ENCODE results near the gene FXYD6.

The FXYD6 gene

DNA sequence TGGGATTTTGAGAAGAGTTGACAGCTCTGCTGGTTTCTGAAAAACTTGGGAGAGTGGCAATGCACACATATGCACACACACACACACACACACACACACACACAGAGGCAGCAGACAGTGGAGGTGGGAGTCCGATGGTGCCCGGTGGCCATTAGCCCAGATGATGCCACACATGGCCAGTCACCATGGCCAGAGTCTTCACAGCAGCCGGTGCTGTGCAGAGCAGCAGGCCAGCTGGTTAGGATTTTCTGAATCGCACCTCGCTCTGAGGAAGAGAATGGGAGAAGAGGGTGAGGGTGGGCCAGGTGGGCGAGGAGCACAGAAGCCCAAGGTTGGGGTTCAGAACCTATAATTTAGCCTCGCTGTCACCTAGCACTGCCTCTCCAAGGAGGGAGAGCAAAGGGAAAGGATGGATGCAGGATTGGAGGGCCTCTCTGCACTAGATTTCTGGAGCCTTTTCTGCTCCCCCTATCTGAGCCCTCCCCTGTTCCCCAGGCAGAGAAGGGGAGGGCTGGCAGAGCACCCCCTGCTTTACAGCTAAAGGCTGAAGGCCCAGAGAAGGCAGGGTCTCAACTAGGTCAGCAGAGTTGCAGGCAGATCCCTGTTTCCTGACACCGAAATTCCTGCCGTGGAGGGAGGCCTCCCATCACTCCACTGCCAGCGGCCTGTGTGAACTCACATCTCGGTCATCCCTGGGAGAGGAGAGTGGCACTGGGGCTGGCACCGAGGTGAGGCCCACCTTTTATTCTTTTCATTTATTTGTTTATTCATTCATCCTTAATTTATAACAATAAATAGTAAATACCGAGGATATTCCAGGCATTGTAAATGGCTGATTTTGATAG lies 25.8 kb upstream of the FXYD6 start:
- TF ChIP-seq, protein P1, sequence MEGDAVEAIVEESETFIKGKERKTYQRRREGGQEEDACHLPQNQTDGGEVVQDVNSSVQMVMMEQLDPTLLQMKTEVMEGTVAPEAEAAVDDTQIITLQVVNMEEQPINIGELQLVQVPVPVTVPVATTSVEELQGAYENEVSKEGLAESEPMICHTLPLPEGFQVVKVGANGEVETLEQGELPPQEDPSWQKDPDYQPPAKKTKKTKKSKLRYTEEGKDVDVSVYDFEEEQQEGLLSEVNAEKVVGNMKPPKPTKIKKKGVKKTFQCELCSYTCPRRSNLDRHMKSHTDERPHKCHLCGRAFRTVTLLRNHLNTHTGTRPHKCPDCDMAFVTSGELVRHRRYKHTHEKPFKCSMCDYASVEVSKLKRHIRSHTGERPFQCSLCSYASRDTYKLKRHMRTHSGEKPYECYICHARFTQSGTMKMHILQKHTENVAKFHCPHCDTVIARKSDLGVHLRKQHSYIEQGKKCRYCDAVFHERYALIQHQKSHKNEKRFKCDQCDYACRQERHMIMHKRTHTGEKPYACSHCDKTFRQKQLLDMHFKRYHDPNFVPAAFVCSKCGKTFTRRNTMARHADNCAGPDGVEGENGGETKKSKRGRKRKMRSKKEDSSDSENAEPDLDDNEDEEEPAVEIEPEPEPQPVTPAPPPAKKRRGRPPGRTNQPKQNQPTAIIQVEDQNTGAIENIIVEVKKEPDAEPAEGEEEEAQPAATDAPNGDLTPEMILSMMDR (IDR thresholded peaks at IDR 0.05) = no peak

DNA sequence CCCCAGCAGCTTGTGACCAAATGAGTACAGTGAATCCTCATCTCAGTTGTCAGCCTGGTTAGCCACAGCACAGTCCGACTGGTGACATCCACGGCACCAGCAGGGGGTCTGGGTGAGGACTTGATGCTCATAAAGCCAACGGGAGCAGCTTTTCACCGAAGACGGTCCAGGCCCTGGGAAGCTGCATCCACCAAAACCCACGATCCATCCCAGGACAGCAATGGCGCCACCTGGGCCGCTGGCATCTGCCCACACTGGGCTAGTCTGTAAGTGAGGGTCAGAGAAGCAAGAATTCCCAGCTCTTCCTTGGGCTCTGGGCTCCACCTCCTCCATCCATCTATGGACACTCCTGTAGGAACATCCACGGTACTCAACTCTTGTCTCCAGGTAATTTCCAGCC lies 25.1 kb upstream of the FXYD6 start:
- TF ChIP-seq, protein P1 (IDR thresholded peaks at IDR 0.05) = no peak

DNA sequence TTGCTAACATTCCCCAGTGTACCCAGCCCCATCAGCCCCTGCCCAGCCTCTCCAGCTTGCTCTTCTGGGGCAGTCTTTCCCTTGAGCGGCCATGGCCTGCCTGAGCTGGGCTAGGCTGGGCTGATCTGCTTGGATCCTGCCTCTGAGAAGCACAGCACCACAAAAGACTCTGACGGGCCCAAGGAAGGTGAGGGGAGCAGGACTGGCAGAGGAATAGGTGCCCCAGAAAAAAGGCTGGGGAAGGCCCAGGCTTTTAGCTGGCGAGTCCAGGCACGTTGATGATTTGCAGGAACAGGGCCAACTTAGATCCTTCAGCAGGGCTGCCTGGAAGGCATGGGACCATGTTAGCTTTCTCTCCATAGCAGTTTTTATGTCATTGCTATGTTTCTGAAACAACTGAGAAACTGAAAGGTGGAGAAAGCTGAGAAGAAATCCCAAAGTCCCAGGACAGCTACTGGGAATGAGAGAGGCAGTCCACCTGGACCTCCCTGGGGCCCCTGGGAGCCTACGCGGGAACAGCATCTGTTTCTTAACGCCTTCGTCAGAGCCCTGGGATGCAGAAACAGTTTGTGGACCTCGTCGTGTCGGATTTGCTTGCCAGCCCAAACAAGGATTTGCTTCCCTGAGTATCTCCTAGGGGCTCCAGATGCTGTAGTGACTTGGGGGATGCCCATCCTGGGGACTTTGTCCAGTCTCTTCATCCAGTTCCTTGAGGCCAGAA lies 24.4 kb upstream of the FXYD6 start:
- TF ChIP-seq, protein P1 (IDR thresholded peaks at IDR 0.05) = no peak

DNA sequence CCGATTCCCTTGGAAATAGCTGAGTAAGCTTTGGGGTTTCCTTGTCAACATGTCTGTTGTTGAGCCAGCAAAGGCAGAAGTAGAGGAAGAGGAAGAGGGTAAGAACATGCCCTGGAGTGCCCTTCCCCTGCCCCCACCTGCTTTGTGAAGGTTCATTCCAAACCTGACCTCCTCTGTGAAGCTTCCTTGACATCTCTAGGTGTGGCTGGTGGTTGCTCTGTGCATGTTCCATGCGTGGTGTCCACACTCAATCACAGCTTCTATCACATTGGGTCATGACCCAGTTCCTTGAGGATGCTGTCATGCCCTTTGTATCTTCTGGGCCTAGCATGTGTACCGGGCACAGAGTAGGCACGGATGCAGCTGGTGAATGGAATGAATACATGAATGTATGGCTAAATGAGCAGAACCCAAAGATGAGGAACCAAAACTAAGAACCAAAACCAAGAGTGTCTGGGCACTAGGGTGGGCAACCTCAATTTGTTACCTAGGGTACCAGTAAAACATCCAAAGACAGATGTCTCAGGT lies 23.7 kb upstream of the FXYD6 start:
- TF ChIP-seq, protein P1 (IDR thresholded peaks at IDR 0.05) = no peak

DNA sequence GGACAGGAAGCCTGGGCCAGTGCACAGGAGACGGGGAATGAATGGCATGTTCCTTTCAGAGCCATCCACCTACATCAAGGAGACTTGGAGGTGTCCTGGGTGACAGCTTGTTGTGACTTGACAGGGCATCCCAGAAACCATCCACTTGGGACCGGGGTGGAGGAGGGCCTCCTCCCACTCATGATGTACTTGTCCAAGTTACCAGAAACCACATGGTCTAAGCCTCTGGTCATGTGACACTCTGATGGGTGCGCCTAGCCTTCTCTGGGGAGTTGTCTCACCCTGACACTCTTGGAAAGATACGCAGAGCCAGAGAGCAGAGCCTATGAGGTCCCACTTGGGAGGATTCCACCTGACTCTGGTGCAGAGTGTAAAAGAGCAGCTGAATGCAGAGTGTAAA lies 21.6 kb upstream of the FXYD6 start:
- TF ChIP-seq, protein P1 (IDR thresholded peaks at IDR 0.05) = no peak

DNA sequence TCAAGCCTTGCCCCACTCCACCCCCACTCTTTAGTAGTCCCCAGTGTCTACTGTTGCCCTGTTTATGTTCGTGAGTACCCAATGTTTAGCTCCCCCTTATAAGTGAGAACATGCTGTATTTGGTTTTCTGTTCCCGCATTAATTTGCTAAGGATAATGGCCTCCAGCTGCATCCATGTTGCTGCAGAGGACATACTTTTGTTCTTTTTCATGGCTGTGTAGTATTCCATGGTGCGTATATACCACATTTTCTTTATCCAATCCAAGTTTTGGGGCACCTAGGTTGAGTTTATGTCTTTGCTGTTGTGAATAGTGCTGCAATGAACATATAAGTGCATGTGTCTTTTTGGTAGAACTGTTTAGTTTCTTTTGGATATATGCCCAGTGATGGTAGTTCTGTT lies 16.2 kb upstream of the FXYD6 start:
- TF ChIP-seq, protein P1 (IDR thresholded peaks at IDR 0.05) = no peak

DNA sequence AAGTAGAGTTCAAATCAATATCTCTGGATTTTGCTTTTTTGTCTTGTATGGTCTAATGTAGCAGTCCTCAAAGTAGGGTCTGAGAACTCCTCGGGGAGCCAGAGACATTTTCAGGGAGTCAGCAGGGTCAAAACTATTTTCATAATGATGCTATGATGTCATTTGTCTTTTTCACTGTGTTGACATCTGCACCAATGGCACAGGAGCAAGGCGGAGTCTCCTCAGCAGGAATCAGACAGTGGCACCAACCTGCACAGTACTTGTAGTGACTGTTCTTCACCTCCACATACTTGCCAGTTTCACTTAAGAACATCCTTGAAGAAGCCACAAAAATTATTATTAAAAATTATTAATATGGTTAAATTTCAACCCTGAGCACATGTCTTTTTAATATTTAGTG lies 14.9 kb upstream of the FXYD6 start:
- TF ChIP-seq, protein P1 (IDR thresholded peaks at IDR 0.05) = no peak

All from LNCAP (cell line).